WTC11 (cell line): ENCODE data around the gene MTHFD1L. TPM values are rescaled to one million over a fixed set of nuclear protein-coding genes. Genes with fewer than 3 reads are reported as not detected.

Experiments
- ATAC-seq: fragments of 200-7000 bp; cut with Tn5 transposase; 2 replicates; pipeline ENCODE4 v1.10.0; 2021; ENCODE audit warnings: mild to moderate bottlenecking, moderate library complexity
- CTCF ChIA-PET: fragments of 300-600 bp; sonication (Branson Sonifier 250); formaldehyde crosslinking; loops from one replicate; lab custom pipeline; 2021; ENCODE audit warnings: antibody characterized with exemption; lab: Charles Lee
- POLR2A ChIA-PET: fragments of 350-600 bp; sonication (Branson Sonifier 250); formaldehyde crosslinking; loops from one replicate; lab custom pipeline; 2021; ENCODE audit warnings: antibody characterized with exemption; lab: Charles Lee
- DNase-seq: peaks from one replicate; pipeline ENCODE4 v3.0.0; 2021; ENCODE audit warnings: low spot score
- H3K27ac Mint-ChIP-seq: 2 replicates; pipeline ENCODE4 v1.8.0; 2021; ENCODE audit warnings: mixed read lengths
- H3K27me3 Mint-ChIP-seq: 2 replicates; pipeline ENCODE4 v1.8.0; 2021; ENCODE audit warnings: low read depth, mild to moderate bottlenecking, moderate library complexity, mixed read lengths
- H3K36me3 Mint-ChIP-seq: 2 replicates; pipeline ENCODE4 v1.8.0; 2021; ENCODE audit warnings: mixed read lengths
- H3K4me1 Mint-ChIP-seq: 2 replicates; pipeline ENCODE4 v1.8.0; 2022; ENCODE audit warnings: mixed read lengths
- H3K4me3 Mint-ChIP-seq: 2 replicates; pipeline ENCODE4 v1.8.0; 2021; ENCODE audit warnings: mild to moderate bottlenecking, moderate library complexity, mixed read lengths
- H3K9me3 Mint-ChIP-seq: 2 replicates; pipeline ENCODE4 v1.8.0; 2021; ENCODE audit warnings: mixed read lengths
- CBFB ChIP-seq: sonication (generic); formaldehyde crosslinking; IDR thresholded peaks from 2 replicates; pipeline ENCODE4 v1.8.1; 2022; ENCODE audit warnings: mild to moderate bottlenecking, low read depth, missing genetic modification reagents
- CREB1 ChIP-seq: sonication (generic); formaldehyde crosslinking; IDR thresholded peaks from 2 replicates; pipeline ENCODE4 v1.8.0; 2023; ENCODE audit warnings: mild to moderate bottlenecking, missing genetic modification reagents
- ESRRA ChIP-seq: sonication (generic); formaldehyde crosslinking; IDR thresholded peaks from 2 replicates; pipeline ENCODE4 v1.8.1; 2022; ENCODE audit warnings: mild to moderate bottlenecking, missing genetic modification reagents, borderline replicate concordance
- ETV6 ChIP-seq: sonication (generic); formaldehyde crosslinking; IDR thresholded peaks from 2 replicates; pipeline ENCODE4 v1.8.1; 2022; ENCODE audit warnings: mild to moderate bottlenecking, missing genetic modification reagents
- GABPB1 ChIP-seq: sonication (generic); formaldehyde crosslinking; IDR thresholded peaks from 2 replicates; pipeline ENCODE4 v1.8.1; 2023; ENCODE audit warnings: mild to moderate bottlenecking, missing genetic modification reagents
- GRHL2 ChIP-seq: fragments of 250-450 bp; sonication (Bioruptor Pico); IDR thresholded peaks from 2 replicates; pipeline ENCODE4 v1.8.0; 2022; ENCODE audit warnings: mild to moderate bottlenecking, moderate library complexity; ENCODE audit not compliant: insufficient replicate concordance, severe bottlenecking
- NFATC4 ChIP-seq: fragments of 250-450 bp; sonication (Bioruptor Pico); IDR thresholded peaks from 2 replicates; pipeline ENCODE4 v1.9.0; 2021; ENCODE audit warnings: mild to moderate bottlenecking
- NR3C1 ChIP-seq: sonication (generic); formaldehyde crosslinking; conservative IDR thresholded peaks from 2 replicates; pipeline ENCODE4 v1.8.1; 2023; ENCODE audit warnings: low read depth, mild to moderate bottlenecking, missing genetic modification reagents
- SP1 ChIP-seq: sonication (generic); formaldehyde crosslinking; conservative IDR thresholded peaks from 2 replicates; pipeline ENCODE4 v1.8.1; 2022; ENCODE audit warnings: missing genetic modification reagents
- ZBTB21 ChIP-seq: sonication (generic); formaldehyde crosslinking; IDR thresholded peaks from 2 replicates; pipeline ENCODE4 v1.8.1; 2023; ENCODE audit warnings: mild to moderate bottlenecking, missing genetic modification reagents, borderline replicate concordance
- ZNF219 ChIP-seq: sonication (generic); formaldehyde crosslinking; IDR thresholded peaks from 2 replicates; pipeline ENCODE4 v1.8.0; 2023; ENCODE audit warnings: missing genetic modification reagents, mild to moderate bottlenecking, borderline replicate concordance
- ZNF396 ChIP-seq: fragments of 250-450 bp; sonication (Bioruptor Pico); IDR thresholded peaks from 2 replicates; pipeline ENCODE4 v1.8.0; 2021; ENCODE audit warnings: mild to moderate bottlenecking, moderate library complexity, borderline replicate concordance
- total RNA-seq: library from RNA; stranded (reverse); gene quantifications from 3 replicates; pipeline ENCODE4 v1.2.3, GENCODE V29; 2021
- TF ChIP-seq, protein P1 (sequence below): sonication (generic); formaldehyde crosslinking; IDR thresholded peaks from 2 replicates; pipeline ENCODE4 v1.8.0; 2022; ENCODE audit warnings: mild to moderate bottlenecking, missing genetic modification reagents
- TF ChIP-seq, protein P2 (sequence below): fragments of 250-450 bp; sonication (Bioruptor Pico); IDR thresholded peaks from 2 replicates; pipeline ENCODE4 v1.9.0; 2021; ENCODE audit warnings: mild to moderate bottlenecking
- TF ChIP-seq, protein P3 (sequence below): sonication (generic); formaldehyde crosslinking; IDR thresholded peaks from 2 replicates; pipeline ENCODE4 v1.8.0; 2022; ENCODE audit warnings: mild to moderate bottlenecking, missing genetic modification reagents
- TF ChIP-seq, protein P4 (sequence below): sonication (generic); formaldehyde crosslinking; IDR thresholded peaks from 2 replicates; pipeline ENCODE4 v1.8.1; 2022; ENCODE audit warnings: mild to moderate bottlenecking, moderate library complexity, missing genetic modification reagents
- TF ChIP-seq, protein P5 (sequence below): sonication (generic); formaldehyde crosslinking; IDR thresholded peaks from 2 replicates; pipeline ENCODE4 v1.8.1; 2022; ENCODE audit warnings: missing genetic modification reagents, borderline replicate concordance
- TF ChIP-seq, protein P6 (sequence below): sonication (generic); formaldehyde crosslinking; IDR thresholded peaks from 2 replicates; pipeline ENCODE4 v1.8.0; 2023; ENCODE audit warnings: mild to moderate bottlenecking, missing genetic modification reagents
- TF ChIP-seq, protein P7 (sequence below): sonication (generic); formaldehyde crosslinking; IDR thresholded peaks from 2 replicates; pipeline ENCODE4 v1.8.1; 2022; ENCODE audit warnings: low read depth, mild to moderate bottlenecking, moderate library complexity, missing genetic modification reagents, borderline replicate concordance

The MTHFD1L gene
- total RNA-seq, 1 experiment from 2014 or later, result 104 TPM

DNA sequence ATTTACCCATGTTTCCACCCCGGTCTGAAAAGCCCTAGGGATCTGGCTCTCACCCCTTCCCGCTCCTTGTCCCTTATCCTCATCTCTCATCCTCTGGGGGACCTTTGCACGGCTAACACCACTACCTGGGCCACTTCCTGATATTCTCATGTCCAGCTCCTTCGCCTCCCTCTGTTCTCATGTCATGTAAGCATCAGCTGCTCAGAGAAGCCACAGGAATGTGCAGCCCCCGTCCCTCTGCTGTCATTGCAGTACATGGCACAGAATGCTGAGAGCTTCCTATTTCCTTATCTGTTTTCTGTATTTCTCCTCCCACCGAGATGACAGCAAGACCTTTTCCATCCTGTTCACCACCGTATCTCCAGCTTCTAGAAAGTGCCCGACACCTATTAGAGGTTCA, 102.4 kb downstream of the MTHFD1L start:
- H3K36me3 Mint-ChIP-seq, result peaks cover 32% of the 10 kb centered on the region
- no peak for ATAC-seq
- H3K9me3 Mint-ChIP-seq, result no peaks in the 10 kb centered on the region

DNA sequence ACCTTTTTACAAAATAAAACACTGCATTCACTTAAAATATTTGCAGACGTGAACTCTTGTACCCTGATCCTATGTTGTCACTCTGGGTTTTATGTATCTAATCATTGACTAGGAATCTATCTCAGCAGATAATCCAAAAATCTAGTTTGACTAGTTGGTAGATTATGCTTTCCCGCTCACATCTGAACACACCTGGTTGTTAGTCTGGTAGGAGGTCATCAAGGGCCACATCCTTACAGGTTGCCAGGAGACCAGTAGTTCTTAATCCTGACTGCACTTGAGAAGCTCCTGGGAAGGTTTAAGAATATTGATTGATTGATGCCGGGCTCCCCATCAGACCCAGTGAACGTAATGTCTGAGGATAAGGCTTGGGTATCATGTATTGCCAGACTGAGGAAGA, 104.4 kb downstream of the MTHFD1L start:
- ChIA-PET CTCF (no interaction called here), POLR2A (no interaction called here)
- ATAC-seq (no peak), DNase-seq (no peak)
- Mint-ChIP-seq H3K27me3 (no peaks in the 10 kb centered on the region), H3K9me3 (no peaks in the 10 kb centered on the region), H3K4me3 (no peak overlapping the region), H3K36me3 (peaks cover 44% of the 10 kb centered on the region), H3K4me1 (no peaks in the 10 kb centered on the region), H3K27ac (no peak overlapping the region)
- TF ChIP-seq, protein P1, sequence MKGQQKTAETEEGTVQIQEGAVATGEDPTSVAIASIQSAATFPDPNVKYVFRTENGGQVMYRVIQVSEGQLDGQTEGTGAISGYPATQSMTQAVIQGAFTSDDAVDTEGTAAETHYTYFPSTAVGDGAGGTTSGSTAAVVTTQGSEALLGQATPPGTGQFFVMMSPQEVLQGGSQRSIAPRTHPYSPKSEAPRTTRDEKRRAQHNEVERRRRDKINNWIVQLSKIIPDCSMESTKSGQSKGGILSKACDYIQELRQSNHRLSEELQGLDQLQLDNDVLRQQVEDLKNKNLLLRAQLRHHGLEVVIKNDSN, result no peak
- TF ChIP-seq, protein P2, sequence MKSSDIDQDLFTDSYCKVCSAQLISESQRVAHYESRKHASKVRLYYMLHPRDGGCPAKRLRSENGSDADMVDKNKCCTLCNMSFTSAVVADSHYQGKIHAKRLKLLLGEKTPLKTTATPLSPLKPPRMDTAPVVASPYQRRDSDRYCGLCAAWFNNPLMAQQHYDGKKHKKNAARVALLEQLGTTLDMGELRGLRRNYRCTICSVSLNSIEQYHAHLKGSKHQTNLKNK (CRISPR knock-in tag), result no peak
- TF ChIP-seq, protein P3, sequence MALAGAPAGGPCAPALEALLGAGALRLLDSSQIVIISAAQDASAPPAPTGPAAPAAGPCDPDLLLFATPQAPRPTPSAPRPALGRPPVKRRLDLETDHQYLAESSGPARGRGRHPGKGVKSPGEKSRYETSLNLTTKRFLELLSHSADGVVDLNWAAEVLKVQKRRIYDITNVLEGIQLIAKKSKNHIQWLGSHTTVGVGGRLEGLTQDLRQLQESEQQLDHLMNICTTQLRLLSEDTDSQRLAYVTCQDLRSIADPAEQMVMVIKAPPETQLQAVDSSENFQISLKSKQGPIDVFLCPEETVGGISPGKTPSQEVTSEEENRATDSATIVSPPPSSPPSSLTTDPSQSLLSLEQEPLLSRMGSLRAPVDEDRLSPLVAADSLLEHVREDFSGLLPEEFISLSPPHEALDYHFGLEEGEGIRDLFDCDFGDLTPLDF (CRISPR knock-in tag), result no peak
- TF ChIP-seq, protein P4, sequence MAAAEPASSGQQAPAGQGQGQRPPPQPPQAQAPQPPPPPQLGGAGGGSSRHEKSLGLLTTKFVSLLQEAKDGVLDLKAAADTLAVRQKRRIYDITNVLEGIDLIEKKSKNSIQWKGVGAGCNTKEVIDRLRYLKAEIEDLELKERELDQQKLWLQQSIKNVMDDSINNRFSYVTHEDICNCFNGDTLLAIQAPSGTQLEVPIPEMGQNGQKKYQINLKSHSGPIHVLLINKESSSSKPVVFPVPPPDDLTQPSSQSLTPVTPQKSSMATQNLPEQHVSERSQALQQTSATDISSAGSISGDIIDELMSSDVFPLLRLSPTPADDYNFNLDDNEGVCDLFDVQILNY (CRISPR knock-in tag), result no peak
- TF ChIP-seq ZBTB21 (CRISPR knock-in tag) (no peak), NR3C1 (CRISPR knock-in tag) (no peak)

More for the DNA sequence above, 102.4 kb downstream of the MTHFD1L start:
- Mint-ChIP-seq H3K4me3 (no peak overlapping the region), H3K27ac (0 out of 2 replicates have a peak overlapping the region, but pooled peaks have one; percentile 4), H3K4me1 (no peaks in the 10 kb centered on the region), H3K27me3 (no peaks in the 10 kb centered on the region)
- DNase-seq, result no peak
- ChIA-PET POLR2A (interaction anchor here (0.6 kb wide), 1 partner anchor 141 kb away, joined by 3 read pairs; no protein-coding TSS in a partner anchor), CTCF (interaction anchor here (1.4 kb wide), 1 partner anchor 47 kb away, joined by 3 read pairs; no protein-coding TSS in a partner anchor)
- TF ChIP-seq, protein P5, sequence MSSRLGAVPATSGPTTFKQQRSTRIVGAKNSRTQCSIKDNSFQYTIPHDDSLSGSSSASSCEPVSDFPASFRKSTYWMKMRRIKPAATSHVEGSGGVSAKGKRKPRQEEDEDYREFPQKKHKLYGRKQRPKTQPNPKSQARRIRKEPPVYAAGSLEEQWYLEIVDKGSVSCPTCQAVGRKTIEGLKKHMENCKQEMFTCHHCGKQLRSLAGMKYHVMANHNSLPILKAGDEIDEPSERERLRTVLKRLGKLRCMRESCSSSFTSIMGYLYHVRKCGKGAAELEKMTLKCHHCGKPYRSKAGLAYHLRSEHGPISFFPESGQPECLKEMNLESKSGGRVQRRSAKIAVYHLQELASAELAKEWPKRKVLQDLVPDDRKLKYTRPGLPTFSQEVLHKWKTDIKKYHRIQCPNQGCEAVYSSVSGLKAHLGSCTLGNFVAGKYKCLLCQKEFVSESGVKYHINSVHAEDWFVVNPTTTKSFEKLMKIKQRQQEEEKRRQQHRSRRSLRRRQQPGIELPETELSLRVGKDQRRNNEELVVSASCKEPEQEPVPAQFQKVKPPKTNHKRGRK (CRISPR knock-in tag), result no peak
- TF ChIP-seq ZNF219, result no peak

DNA sequence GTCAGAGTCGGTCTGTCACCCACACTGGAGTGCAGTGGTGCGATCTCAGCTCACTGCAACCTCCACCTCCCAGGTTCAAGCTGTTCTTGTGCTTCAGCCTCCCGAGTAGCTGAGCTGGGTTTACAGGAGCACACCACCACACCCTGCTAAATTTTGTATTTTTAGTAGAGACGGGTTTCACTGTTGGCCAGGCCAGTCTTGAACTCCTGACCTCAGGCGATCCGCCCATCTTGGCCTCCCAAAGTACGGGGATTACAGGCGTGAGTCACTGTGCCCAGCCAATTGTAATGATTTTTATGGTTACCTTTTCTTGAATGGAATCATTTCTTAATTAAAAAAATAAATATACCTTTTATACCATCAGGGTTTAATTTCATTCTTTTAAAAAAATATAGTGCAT, 105.7 kb downstream of the MTHFD1L start:
- H3K36me3 Mint-ChIP-seq, result peaks cover 42% of the 10 kb centered on the region
- H3K27me3 Mint-ChIP-seq, result no peaks in the 10 kb centered on the region
- POLR2A ChIA-PET, result no interaction called here
- H3K9me3 Mint-ChIP-seq, result no peaks in the 10 kb centered on the region
- no peak for DNase-seq
- H3K27ac Mint-ChIP-seq, result no peak overlapping the region
- ATAC-seq, result no peak
- CTCF ChIA-PET, result no interaction called here
- H3K4me1 Mint-ChIP-seq, result no peaks in the 10 kb centered on the region
- H3K4me3 Mint-ChIP-seq, result no peak overlapping the region
- TF ChIP-seq CBFB (CRISPR knock-in tag), result no peak
- TF ChIP-seq SP1 (CRISPR knock-in tag), result no peak
- TF ChIP-seq, protein P3 (CRISPR knock-in tag), result no peak
- no peak for TF ChIP-seq ZNF219
- TF ChIP-seq, protein P6, sequence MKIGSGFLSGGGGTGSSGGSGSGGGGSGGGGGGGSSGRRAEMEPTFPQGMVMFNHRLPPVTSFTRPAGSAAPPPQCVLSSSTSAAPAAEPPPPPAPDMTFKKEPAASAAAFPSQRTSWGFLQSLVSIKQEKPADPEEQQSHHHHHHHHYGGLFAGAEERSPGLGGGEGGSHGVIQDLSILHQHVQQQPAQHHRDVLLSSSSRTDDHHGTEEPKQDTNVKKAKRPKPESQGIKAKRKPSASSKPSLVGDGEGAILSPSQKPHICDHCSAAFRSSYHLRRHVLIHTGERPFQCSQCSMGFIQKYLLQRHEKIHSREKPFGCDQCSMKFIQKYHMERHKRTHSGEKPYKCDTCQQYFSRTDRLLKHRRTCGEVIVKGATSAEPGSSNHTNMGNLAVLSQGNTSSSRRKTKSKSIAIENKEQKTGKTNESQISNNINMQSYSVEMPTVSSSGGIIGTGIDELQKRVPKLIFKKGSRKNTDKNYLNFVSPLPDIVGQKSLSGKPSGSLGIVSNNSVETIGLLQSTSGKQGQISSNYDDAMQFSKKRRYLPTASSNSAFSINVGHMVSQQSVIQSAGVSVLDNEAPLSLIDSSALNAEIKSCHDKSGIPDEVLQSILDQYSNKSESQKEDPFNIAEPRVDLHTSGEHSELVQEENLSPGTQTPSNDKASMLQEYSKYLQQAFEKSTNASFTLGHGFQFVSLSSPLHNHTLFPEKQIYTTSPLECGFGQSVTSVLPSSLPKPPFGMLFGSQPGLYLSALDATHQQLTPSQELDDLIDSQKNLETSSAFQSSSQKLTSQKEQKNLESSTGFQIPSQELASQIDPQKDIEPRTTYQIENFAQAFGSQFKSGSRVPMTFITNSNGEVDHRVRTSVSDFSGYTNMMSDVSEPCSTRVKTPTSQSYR (CRISPR knock-in tag), result no peak
- no peak for TF ChIP-seq GABPB1 (CRISPR knock-in tag)
- TF ChIP-seq CREB1 (CRISPR knock-in tag), result no peak
- TF ChIP-seq NFATC4 (CRISPR knock-in tag), result no peak
- no peak for TF ChIP-seq ETV6 (CRISPR knock-in tag)
- TF ChIP-seq ESRRA, result no peak
- TF ChIP-seq ZNF396 (CRISPR knock-in tag), result no peak
- TF ChIP-seq, protein P7, sequence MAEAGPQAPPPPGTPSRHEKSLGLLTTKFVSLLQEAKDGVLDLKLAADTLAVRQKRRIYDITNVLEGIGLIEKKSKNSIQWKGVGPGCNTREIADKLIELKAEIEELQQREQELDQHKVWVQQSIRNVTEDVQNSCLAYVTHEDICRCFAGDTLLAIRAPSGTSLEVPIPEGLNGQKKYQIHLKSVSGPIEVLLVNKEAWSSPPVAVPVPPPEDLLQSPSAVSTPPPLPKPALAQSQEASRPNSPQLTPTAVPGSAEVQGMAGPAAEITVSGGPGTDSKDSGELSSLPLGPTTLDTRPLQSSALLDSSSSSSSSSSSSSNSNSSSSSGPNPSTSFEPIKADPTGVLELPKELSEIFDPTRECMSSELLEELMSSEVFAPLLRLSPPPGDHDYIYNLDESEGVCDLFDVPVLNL, result no peak
- TF ChIP-seq, protein P5 (CRISPR knock-in tag), result no peak
- TF ChIP-seq GRHL2 (CRISPR knock-in tag), result no peak
